NCI-H82 treated with DMSO at 0.1 percent for 48 hours (cell line): ENCODE results near the gene CGNL1.

ENCODE experiments used
- DNase-seq: peaks from one replicate; lab custom pipeline; 2025; ENCODE audit not compliant: unreplicated experiment; lab: John Stamatoyannopoulos, UW

Gene CGNL1

DNA sequence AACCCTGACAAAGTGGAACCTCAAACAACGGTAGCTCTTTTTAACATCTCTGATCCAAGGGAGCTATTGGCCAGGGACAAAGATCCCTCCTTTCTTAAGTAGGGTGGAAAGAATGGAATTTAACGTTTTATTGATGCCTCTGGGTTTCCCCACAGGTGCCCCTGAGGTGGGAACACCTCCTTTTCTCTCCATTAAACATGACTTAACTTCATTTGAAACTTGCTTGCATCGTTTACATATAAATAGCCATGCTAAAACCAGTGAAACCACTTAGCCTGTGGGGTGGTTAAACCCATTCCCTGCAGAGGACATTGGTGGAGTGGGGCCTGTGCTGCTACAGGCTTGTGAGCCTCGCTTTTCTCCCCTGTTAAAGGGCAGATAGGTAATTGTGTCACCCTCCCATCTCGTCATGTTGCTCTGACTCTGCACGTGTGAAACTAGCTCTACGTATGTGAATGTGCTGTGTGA is 9.7 kb downstream of the CGNL1 start:
- DNase-seq: no peak

GRCh38 chr15:57386976-57387375 is 10.7 kb downstream of the CGNL1 start:
- DNase-seq: no peak

DNA sequence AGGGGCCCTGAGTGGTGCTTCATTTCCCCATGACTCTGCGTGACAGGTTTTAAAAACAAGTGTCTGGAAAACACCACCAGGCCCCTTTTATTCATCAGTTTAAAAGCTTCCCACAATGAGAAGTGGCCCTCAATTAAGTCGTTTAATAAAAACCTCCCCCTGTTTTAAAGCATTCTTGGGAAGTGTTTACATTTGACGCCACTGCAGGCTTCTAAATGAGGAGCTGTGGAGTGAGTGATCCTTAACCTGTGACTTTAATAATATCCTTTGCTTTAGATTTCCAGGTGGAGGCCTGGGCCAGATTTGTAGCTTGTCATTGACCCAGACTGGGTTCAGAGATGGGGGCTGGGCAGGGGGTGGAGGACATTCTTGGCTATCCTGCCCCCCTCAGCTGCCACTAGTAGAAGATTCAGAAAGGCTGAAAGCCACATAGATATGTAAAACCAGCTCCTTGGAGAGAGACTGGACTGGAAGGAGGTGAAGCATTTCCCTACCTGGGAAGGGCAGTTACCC is 11.3 kb downstream of the CGNL1 start:
- no peak for DNase-seq

- no peak for DNase-seq
Measured at GRCh38 chr15:57388464-57388863, 12.2 kb downstream of the CGNL1 start.

- DNase-seq: no peak
Measured at GRCh38 chr15:57389991-57390390, 13.7 kb downstream of the CGNL1 start.

DNA sequence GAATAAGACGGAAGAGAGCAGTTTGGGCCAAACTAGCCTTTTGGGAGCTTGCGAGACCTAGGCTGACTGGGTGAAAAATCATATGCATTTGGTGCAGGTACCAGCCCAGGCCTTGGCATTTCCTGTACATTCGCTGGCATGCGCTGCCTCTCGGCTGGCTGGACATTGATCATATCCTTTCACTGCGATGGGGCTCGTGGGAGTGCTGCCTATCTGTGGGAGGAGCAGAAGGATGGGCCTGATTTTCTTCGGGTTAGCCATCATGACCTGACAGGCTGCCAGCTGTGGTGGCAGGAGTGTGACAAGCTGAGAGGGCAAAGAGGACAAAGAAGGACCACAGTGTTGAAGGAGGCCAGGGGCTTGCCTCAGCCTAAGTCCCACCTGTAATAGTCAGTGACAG is 14.3 kb downstream of the CGNL1 start:
- no peak for DNase-seq

GRCh38 chr15:57391537-57391936 is 15.2 kb downstream of the CGNL1 start:
- DNase-seq: no peak

- no peak for DNase-seq
Measured at GRCh38 chr15:57393061-57393460, 16.8 kb downstream of the CGNL1 start.

DNA sequence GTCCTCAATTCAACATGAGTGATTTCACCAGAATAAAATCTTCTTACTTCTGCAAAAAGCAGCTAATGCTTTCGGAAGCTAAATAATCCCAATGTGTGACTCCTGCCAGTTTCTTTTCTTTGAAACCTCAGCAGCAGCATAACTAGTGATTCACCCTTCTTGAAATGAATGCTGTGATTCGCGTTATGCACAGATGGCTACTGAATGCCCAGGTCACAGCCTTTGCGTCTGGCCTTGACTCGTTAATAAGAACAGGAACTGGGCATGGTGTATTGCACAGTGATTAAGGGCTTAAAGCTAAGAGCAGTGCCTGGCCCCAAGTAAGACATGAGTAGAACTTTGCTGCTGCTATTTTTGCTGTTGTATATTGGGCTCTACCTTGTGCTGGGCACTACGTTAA is 19.0 kb downstream of the CGNL1 start:
- DNase-seq: peak; percentile 23

- no peak for DNase-seq
Measured at GRCh38 chr15:57398336-57398735, 22.0 kb downstream of the CGNL1 start.

GRCh38 chr15:57401546-57401945 is 25.2 kb downstream of the CGNL1 start:
- DNase-seq: no peak

DNA sequence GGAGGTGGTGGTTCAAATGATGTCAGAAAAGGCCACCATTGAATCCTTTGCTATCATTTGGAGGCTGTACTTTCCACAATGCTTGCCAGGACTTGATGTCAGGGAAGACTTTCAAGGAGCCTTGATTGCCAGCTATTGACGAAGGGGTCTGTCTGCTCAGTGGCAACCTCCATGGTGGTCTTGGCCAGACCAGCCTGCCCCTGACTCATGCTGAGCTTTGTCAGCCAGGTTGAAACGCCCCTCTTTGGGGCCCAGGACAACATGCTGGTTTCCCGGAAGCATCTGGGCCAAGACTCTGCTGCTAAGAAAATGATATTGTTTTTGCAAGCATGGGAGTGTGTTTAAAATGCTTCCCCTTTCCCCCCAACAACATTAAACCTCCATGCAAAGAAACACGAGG is 26.7 kb downstream of the CGNL1 start:
- DNase-seq: no peak

DNA sequence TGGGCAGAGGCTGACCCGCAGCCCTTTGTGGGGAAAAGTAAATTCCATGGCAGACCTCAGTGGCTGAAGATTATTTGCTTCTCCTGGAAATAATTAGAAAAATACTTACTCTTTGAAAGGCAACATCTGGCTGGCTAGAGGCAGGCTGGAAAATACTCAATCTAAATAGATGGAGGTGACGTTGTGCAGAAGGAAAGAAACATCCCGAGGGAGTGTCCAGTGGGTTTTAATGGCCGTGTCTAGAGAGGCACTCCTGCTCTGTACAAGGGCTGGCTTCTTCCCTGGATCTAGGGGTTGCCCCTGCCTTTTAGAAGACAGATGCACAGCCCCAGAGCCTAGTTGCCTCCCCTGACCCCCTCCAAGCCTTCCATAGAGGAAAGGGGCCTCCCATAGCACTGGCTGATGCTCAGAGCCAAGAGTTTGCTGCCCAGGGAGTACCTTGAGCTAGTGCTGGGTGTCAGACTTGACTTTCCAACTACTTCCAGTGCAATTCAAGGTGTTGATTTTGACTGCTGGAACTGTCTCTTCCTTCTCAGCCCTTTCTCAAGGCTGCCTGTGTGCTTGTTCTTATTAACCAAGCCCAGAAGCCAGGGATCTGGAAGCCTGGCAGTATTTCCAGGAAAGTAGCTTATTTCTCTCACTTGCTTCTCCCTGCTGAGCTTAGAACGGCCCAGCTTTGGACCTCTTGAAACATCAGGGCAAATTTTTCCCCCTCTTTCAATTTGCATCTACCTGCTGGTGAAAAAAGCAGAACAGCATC is 27.4 kb downstream of the CGNL1 start:
- no peak for DNase-seq

DNA sequence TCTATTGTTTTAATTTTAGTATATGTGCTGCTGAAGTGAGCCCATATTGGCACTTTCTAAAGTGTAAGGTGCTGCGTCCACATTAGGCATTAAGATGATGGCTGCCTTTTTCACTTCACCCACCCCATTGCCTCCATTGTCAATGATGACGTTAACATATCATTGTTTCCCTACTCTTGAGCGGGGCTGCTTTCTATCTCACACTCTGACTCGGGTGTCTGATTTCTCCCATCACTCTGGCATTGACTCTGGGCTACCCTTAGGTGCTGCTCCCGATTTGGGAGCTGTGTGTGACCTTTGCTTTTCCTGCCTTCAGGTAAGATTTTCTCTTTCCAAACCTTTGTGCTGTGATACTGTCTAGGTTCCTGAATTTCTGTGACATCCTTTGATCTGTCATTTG is 28.8 kb downstream of the CGNL1 start:
- DNase-seq: no peak

DNA sequence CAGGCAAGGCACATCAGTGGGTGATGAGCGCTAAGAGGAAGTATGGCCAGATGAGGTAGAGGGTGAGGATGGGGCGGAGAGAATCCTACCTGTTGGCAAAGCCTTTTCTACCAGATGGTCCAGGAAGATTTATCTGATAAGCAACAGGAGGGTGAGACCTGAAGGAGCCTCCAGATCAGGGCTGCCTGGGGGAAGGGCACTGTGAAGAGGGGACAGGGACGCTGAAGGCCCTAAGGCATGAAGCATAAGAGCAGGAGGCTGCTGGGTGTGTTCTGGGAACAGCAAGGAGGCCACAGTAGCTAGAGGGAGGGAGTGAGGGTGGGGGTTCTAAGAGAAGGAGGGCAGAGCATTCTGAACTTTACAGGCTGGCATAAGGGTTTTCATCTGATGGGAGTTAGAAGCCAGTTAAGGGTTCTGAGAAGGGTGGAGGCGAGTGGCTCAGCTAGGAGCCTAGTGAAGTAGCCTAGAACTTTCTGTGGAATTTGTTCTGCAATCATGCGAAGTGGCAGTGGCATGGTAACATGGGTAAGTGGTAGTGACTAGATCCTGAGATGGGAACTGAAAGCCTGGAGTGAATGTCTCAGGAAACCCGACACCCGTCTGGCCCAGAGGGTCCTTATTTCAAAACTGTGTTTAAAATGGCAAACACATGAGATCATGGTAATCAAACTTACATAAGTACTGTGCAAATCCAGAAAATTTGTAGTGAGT is 29.9 kb downstream of the CGNL1 start:
- peak; percentile 33 for DNase-seq

GRCh38 chr15:57410373-57410772 is 34.1 kb downstream of the CGNL1 start:
- DNase-seq: no peak

GRCh38 chr15:57411945-57412768 is 35.9 kb downstream of the CGNL1 start:
- DNase-seq: no peak

- DNase-seq: no peak
Measured at GRCh38 chr15:57415602-57416001, 39.3 kb downstream of the CGNL1 start.

- no peak for DNase-seq
Measured at GRCh38 chr15:57418635-57419034, 42.3 kb downstream of the CGNL1 start.

GRCh38 chr15:57419335-57419734 is 43.0 kb downstream of the CGNL1 start:
- DNase-seq: no peak

DNA sequence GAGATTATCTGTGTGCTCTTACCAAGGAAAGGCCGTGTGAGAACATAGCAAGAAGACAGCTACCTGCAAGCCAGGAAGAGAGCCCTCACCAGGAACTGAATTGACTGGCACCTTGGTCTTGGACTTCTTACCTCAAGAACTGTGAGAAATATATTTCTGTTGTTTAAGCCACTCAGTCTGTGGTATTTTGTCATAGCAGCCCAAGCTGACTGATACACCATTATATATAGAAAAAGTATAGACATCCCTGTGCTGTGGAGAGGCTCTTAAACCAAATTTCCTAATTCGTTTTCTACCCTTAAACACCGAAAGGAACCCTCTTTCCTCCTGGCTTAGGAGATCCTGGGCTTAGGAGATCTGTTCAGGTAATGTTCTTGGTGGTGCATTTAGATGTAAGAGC is 44.8 kb downstream of the CGNL1 start:
- peak; percentile 59 for DNase-seq
